Activated CD4-positive, alpha-beta T cell treated with anti-CD3 and anti-CD28 coated beads for 36 hours (primary cell): ENCODE measurements around the gene CDC37. TPM values are rescaled to one million over a fixed set of nuclear protein-coding genes. Genes with fewer than 3 reads are reported as not detected.
"Not testable (repeated sequence)": the region's sequence is repeated elsewhere in the genome, so short reads cannot be mapped to it uniquely, and the experiment has no call there.

Experiments used
- ATAC-seq: fragments of 200-7000 bp; cut with Tn5 transposase; one replicate; pipeline ENCODE4 v1.10.0; 2021; ENCODE audit warnings: mild to moderate bottlenecking, moderate library complexity
- CTCF ChIA-PET: fragments of 350-600 bp; sonication (Branson Sonifier 250); formaldehyde crosslinking; loops from one replicate; lab custom pipeline; 2021; ENCODE audit warnings: antibody characterized with exemption; lab: Charles Lee
- POLR2A ChIA-PET: fragments of 350-600 bp; sonication (Branson Sonifier 250); formaldehyde crosslinking; loops from one replicate; lab custom pipeline; 2021; ENCODE audit warnings: antibody characterized with exemption, inconsistent platforms; lab: Charles Lee
- DNase-seq: peaks from one replicate; pipeline ENCODE4 v3.0.0-alpha.2; 2020
- H3K27ac Mint-ChIP-seq: one replicate; pipeline ENCODE4 v1.8.0; 2021; ENCODE audit warnings: mixed read lengths
- H3K27me3 Mint-ChIP-seq: one replicate; pipeline ENCODE4 v1.8.0; 2021; ENCODE audit warnings: mixed read lengths
- H3K36me3 Mint-ChIP-seq: one replicate; pipeline ENCODE4 v1.8.0; 2021; ENCODE audit warnings: low read depth, mixed read lengths
- H3K4me1 Mint-ChIP-seq: one replicate; pipeline ENCODE4 v1.8.0; 2021; ENCODE audit warnings: mixed read lengths
- H3K4me3 Mint-ChIP-seq: one replicate; pipeline ENCODE4 v1.8.0; 2021; ENCODE audit warnings: mild to moderate bottlenecking, moderate library complexity, mixed read lengths
- H3K9me3 Mint-ChIP-seq: one replicate; pipeline ENCODE4 v1.8.0; 2021; ENCODE audit warnings: low read depth, mixed read lengths
- intact Hi-C, 2 experiments: fragments of 100-400 bp; cut with DNase I in 1 of 2; cut with micrococcal nuclease in 1 of 2; formaldehyde crosslinking; loops; one replicate each; pipeline versions ENCODE4 v1.14.2 to v1.15.1; 2022 to 2024; cut with DNase I, micrococcal nuclease
- total RNA-seq, 2 experiments: library from RNA; stranded (reverse); gene quantifications; one replicate each; pipeline ENCODE4 v1.2.3, GENCODE V29; 2021

The CDC37 gene
- total RNA-seq, 2 experiments from 2014 or later, result 178 to 190 TPM

DNA sequence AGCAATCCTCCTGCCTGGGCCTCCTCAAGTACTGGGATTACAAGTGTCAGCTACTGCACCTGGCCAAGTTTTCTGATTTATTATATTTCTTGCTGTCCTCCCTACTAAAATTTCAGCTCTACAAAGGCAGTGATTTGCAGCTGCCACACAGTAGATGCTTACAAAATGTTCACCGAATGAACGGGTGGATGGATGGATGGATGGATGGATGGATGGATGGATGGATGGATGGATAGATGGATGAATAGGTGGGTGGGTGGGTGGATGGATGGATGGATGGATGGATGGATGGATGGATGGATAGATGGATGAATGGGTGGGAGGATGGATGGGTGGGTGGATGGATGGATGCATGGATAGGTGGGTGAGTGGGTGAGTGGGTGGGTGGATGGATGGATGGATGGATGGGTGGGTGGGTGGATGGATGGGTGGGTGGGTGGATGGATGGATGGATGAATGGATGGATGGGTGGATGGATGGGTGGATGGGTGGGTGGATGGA is 26.2 kb downstream of the CDC37 start:
- H3K27me3 Mint-ChIP-seq, result not testable (repeated sequence)
- peaks cover 32% of the 10 kb centered on the region for H3K36me3 Mint-ChIP-seq

DNA sequence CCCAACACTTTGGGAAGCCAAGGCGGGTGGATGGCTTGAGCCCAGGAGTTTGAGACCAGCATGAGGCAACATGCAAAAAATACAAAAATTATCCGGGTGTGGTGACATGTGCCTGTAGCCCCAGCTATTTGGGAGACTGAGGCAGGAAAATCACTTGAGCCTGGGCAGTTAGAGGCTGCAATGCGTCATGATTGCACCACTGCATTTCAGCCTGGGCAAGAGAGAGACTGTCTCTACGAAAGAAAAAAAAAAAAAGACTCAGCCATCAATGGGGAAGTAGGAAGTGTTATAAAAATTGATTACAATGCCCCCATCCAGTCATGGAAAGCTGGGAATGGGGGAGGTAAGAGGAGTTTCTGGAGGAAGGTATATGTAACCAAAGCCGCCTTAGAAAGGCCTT is 28.4 kb downstream of the CDC37 start:
- no peaks in the 10 kb centered on the region for H3K27me3 Mint-ChIP-seq
- H3K4me3 Mint-ChIP-seq, result no peak overlapping the region
- intact Hi-C loops, result no loop called here
- DNase-seq (no peak), ATAC-seq (no peak)
- H3K27ac Mint-ChIP-seq, result no peak overlapping the region
- peaks cover 29% of the 10 kb centered on the region for H3K36me3 Mint-ChIP-seq
- peaks cover 12% of the 10 kb centered on the region for H3K4me1 Mint-ChIP-seq
- CTCF ChIA-PET, result interaction anchor here (1.2 kb wide), 1 partner anchor 207 kb away, joined by 3 read pairs; no protein-coding TSS in a partner anchor
- POLR2A ChIA-PET, result interaction anchor here (0.7 to 0.8 kb wide), 2 partner anchors 48 to 125 kb away, joined by 3 to 8 read pairs; no protein-coding TSS in a partner anchor
- H3K9me3 Mint-ChIP-seq, result no peaks in the 10 kb centered on the region

More for the DNA sequence above, 26.2 kb downstream of the CDC37 start:
- ATAC-seq, H3K4me3 Mint-ChIP-seq, intact Hi-C loops, H3K9me3 Mint-ChIP-seq, H3K27ac Mint-ChIP-seq, DNase-seq: not testable (repeated sequence)
- H3K4me1 Mint-ChIP-seq, result peaks cover 22% of the 10 kb centered on the region
- ChIA-PET POLR2A (interaction anchor here (0.7 kb wide), 1 partner anchor 111 kb away, joined by 3 read pairs; no protein-coding TSS in a partner anchor), CTCF (interaction anchor here (1.2 kb wide), 1 partner anchor 118 kb away, joined by 4 read pairs; no protein-coding TSS in a partner anchor)

DNA sequence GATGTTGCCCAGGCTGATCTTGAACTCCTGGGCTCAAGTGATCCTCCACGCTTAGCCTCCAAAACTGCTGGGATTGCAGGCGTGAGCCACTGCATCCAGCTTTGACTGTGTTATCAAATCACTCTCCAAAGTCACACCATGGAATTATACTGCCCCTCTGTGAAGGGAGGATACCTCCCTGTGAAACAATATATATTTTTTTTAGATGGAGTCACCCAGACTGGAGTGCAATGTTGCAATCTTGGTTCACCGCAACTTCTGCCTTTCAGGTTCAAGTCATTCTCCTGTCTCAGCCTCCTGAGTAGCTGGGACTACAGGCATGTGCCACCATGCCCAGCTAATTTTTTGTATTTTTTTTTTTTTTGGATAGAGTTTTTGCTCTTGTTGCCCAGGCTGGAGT is 30.7 kb downstream of the CDC37 start:
- no peak for DNase-seq
- POLR2A ChIA-PET, result interaction anchor here (0.6 kb wide), 1 partner anchor 202 kb away, joined by 3 read pairs; no protein-coding TSS in a partner anchor
- Mint-ChIP-seq H3K27ac (no peak overlapping the region), H3K4me1 (no peaks in the 10 kb centered on the region), H3K9me3 (no peaks in the 10 kb centered on the region), H3K36me3 (peaks cover 31% of the 10 kb centered on the region), H3K4me3 (no peak overlapping the region), H3K27me3 (no peaks in the 10 kb centered on the region)
- CTCF ChIA-PET, result no interaction called here
- ATAC-seq, result no peak
- intact Hi-C loops, result no loop called here

DNA sequence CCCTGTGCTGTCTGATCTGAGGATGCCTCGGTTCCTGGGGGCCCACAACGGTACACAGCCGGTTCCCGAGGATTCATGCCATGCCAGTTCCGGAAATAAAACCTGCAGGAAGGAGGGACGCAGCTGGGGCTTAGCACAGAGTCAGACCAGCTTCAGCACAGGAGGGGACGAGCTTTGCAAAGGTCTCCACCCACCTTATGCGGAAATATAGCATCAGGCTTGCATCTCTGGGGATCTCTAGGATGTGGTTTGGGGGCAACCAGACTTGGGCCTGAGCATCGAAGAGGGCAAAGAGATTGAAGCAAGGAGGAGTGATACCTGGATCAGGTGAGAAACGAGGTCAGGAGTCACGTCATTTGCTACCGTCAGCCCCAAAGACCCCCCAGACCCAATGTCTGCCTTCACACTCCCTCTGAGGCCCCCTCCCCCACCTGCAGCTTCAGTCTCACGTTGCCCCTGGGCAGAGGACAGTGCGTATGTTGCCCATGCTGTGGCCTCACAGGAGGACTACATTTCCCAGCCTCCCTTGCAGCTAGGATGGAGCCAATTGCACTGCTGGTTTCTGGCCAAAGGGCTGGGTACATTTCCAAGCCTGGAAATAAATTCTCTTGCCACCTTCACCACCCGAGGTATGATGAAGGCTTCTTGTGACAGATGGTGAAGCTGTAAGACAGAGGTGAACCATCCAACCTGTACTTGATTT is 35.1 kb downstream of the CDC37 start:
- Mint-ChIP-seq H3K27me3 (no peaks in the 10 kb centered on the region), H3K4me1 (no peaks in the 10 kb centered on the region), H3K27ac (no peak overlapping the region), H3K36me3 (peaks cover 34% of the 10 kb centered on the region), H3K4me3 (no peak overlapping the region), H3K9me3 (no peaks in the 10 kb centered on the region)
- DNase-seq (no peak), ATAC-seq (no peak)
- POLR2A ChIA-PET, result interaction anchor here (0.6 kb wide), 1 partner anchor 97 kb away, joined by 7 read pairs; the partner anchor contains the start of gene ICAM1
- intact Hi-C loops, result no loop called here
- CTCF ChIA-PET, result interaction anchor here (0.6 to 2.3 kb wide), 3 partner anchors 13 to 23 kb away, joined by 3 to 8 read pairs (median 4); no protein-coding TSS in a partner anchor

DNA sequence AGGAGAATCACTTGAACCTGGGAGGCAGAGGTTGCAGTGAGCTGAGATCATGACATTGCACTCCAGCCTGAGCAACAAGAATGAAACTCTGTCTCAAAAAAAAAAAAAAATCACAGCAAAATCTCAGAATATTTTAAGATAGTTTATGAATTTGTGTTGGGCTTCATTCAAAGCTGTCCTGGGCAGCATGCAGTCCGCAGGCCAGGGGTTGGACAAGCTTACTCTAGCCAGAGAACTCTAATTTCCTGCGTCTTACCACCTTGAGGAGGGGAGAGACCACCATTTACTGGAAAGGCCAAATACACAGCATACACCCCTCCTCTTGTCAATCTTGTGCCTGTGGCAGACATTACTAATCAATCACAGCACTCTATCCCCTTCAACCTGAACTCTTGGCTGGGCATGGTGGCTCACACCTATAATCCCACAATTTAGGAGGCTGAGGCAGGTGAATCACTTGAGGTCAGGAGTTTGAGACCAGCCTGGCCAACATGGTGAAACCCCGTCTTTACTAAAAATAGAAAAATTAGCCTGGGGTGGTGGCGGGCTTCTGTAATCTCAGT is 36.3 kb downstream of the CDC37 start:
- intact Hi-C loops, ATAC-seq, H3K27ac Mint-ChIP-seq, DNase-seq, H3K4me1 Mint-ChIP-seq, H3K4me3 Mint-ChIP-seq, H3K27me3 Mint-ChIP-seq, H3K9me3 Mint-ChIP-seq: not testable (repeated sequence)
- ChIA-PET CTCF (interaction anchor here (2.3 kb wide), 1 partner anchor 22 kb away, joined by 8 read pairs; no protein-coding TSS in a partner anchor), POLR2A (interaction anchor here (0.6 kb wide), 2 partner anchors 180 to 265 kb away, joined by 3 to 4 read pairs; no protein-coding TSS in a partner anchor)
- peaks cover 38% of the 10 kb centered on the region for H3K36me3 Mint-ChIP-seq

DNA sequence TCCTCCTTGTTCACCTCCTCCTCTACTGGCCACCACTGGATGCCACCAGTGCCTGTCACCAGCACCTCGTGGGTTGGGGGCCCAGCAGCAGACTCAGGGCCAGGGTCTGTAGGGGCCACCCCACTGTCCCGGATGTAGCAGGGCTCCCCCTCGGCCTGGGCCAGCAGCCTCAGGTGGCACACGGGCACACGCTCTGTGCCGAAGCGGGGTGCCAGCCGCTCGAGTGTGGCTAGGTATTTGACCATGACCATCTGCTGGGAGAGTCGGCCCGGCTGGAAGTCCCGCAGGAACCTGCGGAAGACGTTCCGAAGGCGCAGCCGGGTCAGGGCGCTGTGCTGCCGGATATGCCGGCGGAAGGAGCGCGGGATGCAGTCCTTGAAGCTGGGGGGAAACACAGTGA is 37.8 kb downstream of the CDC37 start:
- DNase-seq, result no peak
- no peak overlapping the region for H3K27ac Mint-ChIP-seq
- no peaks in the 10 kb centered on the region for H3K4me1 Mint-ChIP-seq
- H3K9me3 Mint-ChIP-seq, result no peaks in the 10 kb centered on the region
- intact Hi-C loops, result no loop called here
- POLR2A ChIA-PET, result no interaction called here
- no peak overlapping the region for H3K4me3 Mint-ChIP-seq
- no peak for ATAC-seq
- CTCF ChIA-PET, result no interaction called here
- peaks cover 42% of the 10 kb centered on the region for H3K36me3 Mint-ChIP-seq
- no peaks in the 10 kb centered on the region for H3K27me3 Mint-ChIP-seq

DNA sequence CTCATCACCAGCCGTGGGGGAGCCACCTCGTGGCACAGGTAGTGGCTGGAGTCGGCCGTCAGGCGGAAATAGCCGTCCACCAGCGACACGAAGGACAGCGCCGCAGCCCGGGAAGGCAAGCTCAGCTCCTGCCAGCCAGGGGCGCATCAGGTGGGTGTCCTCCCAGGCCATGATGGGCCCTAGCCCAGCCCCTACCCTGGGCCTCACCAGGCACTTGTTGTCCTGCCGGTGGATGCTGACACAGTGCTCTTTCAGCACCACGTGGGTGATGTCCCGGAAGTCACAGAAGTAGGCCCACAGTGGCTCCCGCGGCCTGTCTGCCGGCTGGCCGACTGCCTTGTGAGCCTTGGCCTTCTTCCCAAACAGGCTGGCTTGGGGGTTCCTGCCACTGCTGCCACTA is 38.7 kb downstream of the CDC37 start:
- CTCF ChIA-PET, result no interaction called here

DNA sequence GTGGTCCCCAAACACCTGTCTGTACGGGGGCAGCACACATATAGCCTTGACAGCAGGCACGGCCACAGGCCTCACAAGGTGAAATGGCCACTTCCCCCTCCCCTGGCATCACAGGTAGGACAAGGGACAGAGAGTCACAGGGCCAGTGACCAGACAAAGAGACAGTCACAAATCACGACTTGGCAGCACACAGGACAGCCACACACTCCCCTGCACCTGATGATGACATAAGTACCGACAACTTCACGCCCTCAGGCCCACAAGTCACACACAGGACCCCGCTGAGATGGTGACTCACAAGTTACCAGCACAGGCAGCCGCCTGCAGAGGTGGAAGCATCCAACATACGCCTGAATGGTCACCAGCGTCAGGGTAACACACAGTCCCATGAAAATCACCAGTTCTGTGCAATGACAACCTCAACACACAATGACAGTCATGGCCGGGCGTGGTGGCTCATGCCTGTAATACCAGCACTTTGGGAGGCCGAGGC is 39.5 kb downstream of the CDC37 start:
- Mint-ChIP-seq H3K27ac (no peak overlapping the region), H3K27me3 (no peaks in the 10 kb centered on the region), H3K9me3 (no peaks in the 10 kb centered on the region), H3K4me1 (no peaks in the 10 kb centered on the region), H3K36me3 (peaks cover 37% of the 10 kb centered on the region), H3K4me3 (no peak overlapping the region)
- intact Hi-C loops, result no loop called here
- ChIA-PET CTCF (no interaction called here), POLR2A (no interaction called here)
- no peak for DNase-seq
- ATAC-seq, result peak; percentile 12

More for the DNA sequence above, 38.7 kb downstream of the CDC37 start:
- Mint-ChIP-seq H3K27ac (no peak overlapping the region), H3K27me3 (no peaks in the 10 kb centered on the region), H3K36me3 (peaks cover 42% of the 10 kb centered on the region), H3K9me3 (no peaks in the 10 kb centered on the region), H3K4me1 (no peaks in the 10 kb centered on the region), H3K4me3 (no peak overlapping the region)
- intact Hi-C loops, result no loop called here
- DNase-seq, result no peak
- POLR2A ChIA-PET, result no interaction called here
- ATAC-seq, result no peak

DNA sequence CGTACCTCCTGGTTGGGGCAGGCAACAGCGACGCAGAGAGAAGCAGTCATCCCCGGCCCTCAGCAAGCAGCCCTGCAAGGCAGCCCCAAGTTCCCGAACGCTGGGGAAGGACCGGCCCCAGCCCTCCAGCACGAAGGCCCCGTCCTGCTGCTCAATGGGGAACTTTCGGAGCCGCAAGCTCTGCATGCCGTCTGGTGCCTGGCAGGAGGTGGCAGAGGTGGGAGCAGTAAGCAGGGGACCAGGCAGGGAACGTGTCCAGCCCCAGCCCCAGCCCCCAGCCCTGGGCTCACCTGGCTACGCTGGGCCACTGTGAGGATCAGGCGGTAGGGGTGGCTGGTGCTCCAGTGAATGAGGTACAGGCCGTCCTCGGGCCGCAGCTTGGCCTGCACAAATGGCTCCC is 41.1 kb downstream of the CDC37 start:
- no peaks in the 10 kb centered on the region for H3K27me3 Mint-ChIP-seq
- H3K4me1 Mint-ChIP-seq, result no peaks in the 10 kb centered on the region
- no peak overlapping the region for H3K4me3 Mint-ChIP-seq
- intact Hi-C loops, result no loop called here
- H3K27ac Mint-ChIP-seq, result no peak overlapping the region
- no peaks in the 10 kb centered on the region for H3K9me3 Mint-ChIP-seq
- H3K36me3 Mint-ChIP-seq, result peaks cover 34% of the 10 kb centered on the region
- POLR2A ChIA-PET, result no interaction called here
- no peak for DNase-seq
- no peak for ATAC-seq
- CTCF ChIA-PET, result no interaction called here

DNA sequence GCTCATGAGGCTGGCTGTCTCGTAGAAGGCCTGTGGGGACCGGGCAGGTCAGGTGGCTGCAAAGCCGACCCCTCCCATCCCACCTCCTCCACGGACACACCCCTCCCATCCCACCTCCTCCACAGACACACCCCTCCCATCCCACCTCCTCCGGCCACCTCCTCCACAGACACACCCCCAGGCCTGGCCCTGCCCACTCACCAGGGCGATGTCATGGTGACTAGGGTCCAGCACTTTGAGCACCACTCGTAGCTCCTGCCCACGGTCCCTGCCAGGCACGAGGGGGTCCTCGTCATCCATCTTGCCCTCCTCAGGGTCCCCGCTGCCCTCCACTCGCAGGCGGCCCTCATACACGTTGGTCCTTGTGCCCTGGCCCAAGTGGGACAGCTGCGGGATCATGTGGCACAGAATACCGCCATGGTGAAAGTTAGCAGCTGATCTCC is 41.8 kb downstream of the CDC37 start:
- no peak for DNase-seq
- Mint-ChIP-seq H3K9me3 (no peaks in the 10 kb centered on the region), H3K4me3 (no peak overlapping the region), H3K27ac (no peak overlapping the region), H3K4me1 (no peaks in the 10 kb centered on the region), H3K36me3 (peaks cover 29% of the 10 kb centered on the region), H3K27me3 (no peaks in the 10 kb centered on the region)
- no peak for ATAC-seq
- ChIA-PET CTCF (no interaction called here), POLR2A (no interaction called here)
- intact Hi-C loops, result no loop called here

DNA sequence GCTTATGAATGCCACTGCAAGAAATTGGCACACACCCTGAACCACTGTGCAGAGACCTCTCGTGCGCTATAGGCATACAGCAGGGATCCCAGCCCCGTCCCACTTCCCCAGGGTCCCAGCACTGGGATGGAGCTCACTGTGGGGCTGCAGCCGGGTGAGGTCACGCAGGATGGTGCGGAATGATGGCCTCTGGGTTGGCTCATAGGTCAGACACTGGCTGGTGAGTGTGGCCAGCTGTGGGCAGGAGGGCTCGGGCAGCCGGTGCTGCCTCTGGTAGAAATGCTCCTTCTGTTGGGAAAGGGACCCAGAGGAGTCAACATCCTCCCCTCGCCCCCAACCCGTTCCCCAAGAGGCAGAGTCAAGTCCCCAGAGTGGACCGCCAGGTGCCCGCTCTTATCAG is 46.9 kb downstream of the CDC37 start:
- DNase-seq (no peak), ATAC-seq (no peak)
- ChIA-PET POLR2A (no interaction called here), CTCF (interaction anchor here (0.6 to 1.2 kb wide), 3 partner anchors 13 to 127 kb away, joined by 3 to 4 read pairs (median 3); no protein-coding TSS in a partner anchor)
- H3K9me3 Mint-ChIP-seq, result no peaks in the 10 kb centered on the region
- intact Hi-C loops, result no loop called here
- H3K27ac Mint-ChIP-seq, result no peak overlapping the region
- peaks cover 38% of the 10 kb centered on the region for H3K36me3 Mint-ChIP-seq
- H3K4me3 Mint-ChIP-seq, result no peak overlapping the region
- H3K27me3 Mint-ChIP-seq, result no peaks in the 10 kb centered on the region
- H3K4me1 Mint-ChIP-seq, result no peaks in the 10 kb centered on the region
